Vagina (tissue), 2 donors: ENCODE data around the gene RPTOR.

Experiments
- POLR2A ChIP-seq, 2 donors: fragments of 450-650 bp; IDR thresholded peaks; one replicate each; pipeline ENCODE4 v1.6.1; 2017; ENCODE audit warnings: antibody characterized with exemption in 2 of 2, mild to moderate bottlenecking in 2 of 2, moderate library complexity in 2 of 2
- TF ChIP-seq, protein P1 (sequence below), 3 experiments: fragments of 450-650 bp in 2 of 3; fragments of 200-600 bp in 1 of 3; sonication (generic) in 1 of 3; IDR thresholded peaks; one replicate each; pipeline ENCODE4 v1.5.1; 2017 to 2019; ENCODE audit warnings: antibody characterized with exemption in 3 of 3, mild to moderate bottlenecking in 2 of 3, moderate library complexity in 2 of 3

DNA sequence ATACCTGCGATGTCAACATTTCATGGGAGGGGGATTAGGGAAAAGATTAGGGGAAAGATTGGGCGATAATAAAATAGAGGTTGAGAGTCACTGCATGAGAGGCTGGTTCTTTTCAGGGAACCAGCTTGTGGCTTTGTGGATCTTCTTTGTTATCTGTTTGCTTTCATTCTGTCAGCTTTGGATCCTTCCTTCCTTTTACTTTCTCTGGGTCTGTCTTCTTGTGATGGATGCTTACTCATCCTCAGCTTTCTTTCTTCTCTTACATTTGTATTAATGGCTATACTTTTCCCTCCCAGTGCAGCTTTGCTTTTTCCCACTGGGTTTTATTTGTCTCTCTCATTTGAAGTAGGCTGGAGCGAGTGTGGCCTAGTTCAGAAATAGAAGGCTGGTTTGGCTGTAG is 47.1 kb downstream of the RPTOR start:
- TF ChIP-seq, protein P1, sequence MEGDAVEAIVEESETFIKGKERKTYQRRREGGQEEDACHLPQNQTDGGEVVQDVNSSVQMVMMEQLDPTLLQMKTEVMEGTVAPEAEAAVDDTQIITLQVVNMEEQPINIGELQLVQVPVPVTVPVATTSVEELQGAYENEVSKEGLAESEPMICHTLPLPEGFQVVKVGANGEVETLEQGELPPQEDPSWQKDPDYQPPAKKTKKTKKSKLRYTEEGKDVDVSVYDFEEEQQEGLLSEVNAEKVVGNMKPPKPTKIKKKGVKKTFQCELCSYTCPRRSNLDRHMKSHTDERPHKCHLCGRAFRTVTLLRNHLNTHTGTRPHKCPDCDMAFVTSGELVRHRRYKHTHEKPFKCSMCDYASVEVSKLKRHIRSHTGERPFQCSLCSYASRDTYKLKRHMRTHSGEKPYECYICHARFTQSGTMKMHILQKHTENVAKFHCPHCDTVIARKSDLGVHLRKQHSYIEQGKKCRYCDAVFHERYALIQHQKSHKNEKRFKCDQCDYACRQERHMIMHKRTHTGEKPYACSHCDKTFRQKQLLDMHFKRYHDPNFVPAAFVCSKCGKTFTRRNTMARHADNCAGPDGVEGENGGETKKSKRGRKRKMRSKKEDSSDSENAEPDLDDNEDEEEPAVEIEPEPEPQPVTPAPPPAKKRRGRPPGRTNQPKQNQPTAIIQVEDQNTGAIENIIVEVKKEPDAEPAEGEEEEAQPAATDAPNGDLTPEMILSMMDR (IDR thresholded peaks at IDR 0.05): no peak
- TF ChIP-seq POLR2A (IDR thresholded peaks at IDR 0.05): no peak
